Measurements from ENCODE around the gene DAGLB.
A peak's percentile ranks its signal among the peaks of the same experiment; 100 is the strongest.
"Not testable (repeated sequence)": the region's sequence is repeated elsewhere in the genome, so short reads cannot be mapped to it uniquely, and the experiment has no call there.

The DAGLB gene

DNA sequence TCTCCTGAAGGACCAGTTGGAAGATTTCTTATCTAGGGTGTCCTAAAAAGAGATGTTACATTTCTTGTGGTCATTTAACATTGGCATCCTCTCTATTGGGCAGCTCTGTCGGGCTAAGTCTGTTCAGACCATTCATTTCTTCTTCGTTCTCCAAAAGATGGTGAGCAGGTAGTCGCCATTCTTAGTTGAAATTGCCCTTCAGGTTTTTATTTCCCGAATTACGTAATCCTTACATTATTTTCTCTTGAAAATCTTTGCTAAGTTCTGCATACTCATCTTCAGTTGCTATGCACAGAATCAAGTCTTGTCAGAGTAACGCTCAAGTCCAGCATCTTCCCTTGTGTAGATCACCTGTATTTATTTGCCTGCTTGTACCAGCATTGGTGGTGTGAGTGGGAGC is 53.6 kb downstream of the DAGLB start:
- DNase-seq, result no peak

DNA sequence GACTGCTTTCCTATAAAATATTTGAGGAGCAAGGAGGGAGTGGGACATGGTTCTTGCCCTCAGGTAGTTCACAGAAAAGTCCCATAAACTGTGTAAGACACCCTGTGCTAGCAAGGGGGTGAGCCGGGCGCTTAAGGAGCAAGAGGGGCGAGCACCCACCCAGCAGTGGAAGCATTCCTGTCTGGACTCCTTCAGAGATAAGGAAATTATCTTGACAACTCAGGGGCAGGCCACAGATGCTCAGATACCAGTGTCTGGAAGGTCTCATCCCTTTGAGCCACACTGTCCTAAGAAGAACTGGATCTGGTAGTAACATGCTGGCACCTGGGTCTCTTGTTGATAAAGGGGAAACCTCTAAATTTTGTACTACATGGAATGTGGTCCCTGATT is 54.1 kb downstream of the DAGLB start:
- DNase-seq, result no peak

DNA sequence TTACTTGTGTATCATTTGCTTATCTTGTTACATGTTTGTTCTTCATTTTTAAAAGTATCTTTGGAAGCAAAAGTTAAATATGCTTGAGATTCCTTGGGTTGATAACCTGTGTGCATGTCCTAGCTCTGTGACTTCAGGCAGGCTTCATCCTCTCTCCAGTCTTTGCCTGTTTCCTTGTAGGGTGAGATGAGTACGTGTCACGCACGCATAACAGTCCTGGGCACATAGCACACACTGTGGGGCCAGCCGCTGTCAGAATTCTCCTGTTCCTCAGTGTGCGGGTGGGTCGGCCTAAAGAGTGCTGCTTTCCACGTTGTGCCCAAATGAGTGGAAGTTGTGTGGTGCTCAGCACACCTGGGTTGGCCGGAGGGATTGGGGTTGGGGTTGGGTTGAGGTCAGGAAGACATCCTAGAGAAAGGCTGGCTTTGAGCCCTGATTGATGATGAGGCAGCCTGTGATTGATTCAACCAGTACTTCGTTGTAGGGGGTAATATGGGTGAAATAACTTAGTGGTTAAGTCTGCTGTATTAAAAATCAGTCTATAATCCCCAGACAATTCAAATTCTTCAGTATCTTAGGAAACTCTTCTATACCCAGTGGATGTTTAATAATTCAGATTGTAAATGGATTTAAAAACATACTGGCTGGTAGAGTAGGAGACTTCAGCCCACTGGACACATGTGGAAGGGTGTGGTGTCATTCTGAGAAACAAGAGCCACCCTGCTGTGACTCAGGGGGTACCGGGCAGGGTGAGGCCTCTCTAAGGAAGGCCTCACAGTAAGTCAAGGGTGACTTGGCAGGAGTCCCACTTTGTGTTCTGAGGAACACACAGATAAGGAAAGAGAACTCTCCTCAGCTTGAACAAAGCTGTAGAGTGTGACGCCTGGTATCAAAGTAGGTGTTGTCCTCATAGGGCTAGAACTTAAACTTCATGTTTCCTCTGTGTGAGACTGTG is 54.8 kb downstream of the DAGLB start:
- DNase-seq, result peak; percentile 34 to 80

DNA sequence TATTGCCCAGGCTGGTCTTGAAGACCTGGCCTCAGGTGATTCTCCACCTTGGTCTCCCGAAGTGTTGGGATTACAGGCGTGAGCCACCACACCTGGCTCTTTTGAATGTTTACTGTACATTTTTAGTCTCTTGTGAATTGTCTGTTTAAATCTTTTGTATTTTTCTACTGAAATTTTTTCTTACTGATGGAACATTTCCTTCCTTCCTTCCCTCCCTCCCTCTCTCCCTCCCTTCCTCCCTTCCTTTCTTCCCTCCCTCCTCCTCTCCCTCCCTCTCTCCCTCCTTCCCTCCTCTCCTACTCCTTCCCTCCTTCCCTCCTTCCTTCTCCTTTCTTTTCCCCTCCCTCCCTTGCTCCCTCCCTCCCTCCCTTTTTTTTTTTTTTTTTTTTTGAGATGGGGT is 58.0 kb downstream of the DAGLB start:
- no peak for DNase-seq

DNA sequence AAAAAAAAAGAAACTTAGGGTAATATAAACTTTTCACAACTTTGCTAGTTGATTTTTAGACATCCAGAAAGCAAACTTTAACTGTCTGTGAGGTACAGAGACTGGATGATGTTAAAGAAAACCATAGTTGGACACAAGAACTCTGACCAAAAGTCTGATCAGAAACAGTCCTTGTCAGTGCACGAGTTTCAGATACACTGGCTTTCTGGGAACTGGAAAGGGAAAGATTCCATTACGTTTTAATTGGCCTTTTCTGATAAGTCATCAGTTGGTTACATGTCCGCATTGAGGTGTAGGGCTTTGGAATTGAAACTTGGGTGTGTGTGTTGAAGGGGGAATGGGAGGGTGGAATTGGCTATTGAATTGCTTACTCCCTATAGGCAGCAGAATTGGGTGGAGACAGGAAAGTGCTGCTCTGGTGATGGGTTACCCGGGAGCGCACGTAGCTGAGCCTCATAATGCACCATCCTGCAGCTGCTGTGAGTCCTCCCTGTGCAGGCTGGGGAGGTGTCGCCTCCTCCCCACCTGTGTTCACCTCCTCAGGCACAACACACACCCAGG is 59.9 kb downstream of the DAGLB start:
- no peak for DNase-seq

DNA sequence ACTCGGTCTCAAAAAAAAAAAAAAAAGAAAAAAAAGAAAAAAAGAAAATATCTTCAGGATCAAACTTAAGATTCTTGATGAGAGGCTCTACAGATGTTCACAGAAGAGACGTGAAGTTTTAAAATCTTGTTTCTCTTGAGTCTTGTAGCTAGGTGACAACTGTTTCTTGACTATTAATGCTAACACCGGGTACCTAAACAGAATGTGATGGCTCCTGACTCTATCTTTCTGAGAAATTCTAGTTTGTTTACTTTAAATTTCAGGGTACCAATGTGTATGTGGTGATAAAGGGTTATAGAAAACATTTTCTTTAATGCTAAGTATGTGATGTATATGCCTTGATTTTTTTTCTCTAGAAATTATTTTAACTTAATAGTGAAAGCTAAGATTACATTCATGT is 61.0 kb downstream of the DAGLB start:
- DNase-seq, result no peak

DNA sequence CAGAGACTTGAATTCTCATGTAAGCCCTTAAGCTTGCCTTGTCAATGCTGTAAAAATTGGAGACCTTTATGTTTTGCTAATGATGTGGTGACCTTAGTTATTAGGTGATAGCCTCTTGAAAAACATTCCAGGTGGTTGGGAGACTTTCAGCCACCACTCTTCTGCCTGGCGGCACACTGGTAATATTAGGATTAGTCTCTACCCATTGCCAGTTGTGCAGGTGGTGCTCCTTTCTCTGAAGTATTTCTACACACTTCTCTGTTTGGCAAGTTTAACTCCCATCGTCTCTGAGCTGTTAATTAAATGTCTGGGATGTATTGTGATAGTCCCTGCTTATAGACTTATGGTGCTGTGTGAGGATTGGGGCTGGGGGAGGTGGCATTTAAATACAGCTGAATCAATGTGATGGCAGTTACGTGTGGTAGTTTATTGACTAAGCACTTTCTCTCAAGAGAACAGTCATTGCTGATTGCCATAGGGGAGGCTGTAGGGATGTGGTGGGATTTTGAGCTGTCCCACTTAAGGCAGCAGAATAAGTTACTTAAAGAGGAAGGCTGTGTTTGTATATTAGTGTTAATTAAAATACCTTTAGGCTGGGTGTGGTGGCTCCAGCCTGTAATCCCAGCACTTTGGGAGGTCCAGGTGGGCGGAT is 61.7 kb downstream of the DAGLB start:
- no peak for DNase-seq

DNA sequence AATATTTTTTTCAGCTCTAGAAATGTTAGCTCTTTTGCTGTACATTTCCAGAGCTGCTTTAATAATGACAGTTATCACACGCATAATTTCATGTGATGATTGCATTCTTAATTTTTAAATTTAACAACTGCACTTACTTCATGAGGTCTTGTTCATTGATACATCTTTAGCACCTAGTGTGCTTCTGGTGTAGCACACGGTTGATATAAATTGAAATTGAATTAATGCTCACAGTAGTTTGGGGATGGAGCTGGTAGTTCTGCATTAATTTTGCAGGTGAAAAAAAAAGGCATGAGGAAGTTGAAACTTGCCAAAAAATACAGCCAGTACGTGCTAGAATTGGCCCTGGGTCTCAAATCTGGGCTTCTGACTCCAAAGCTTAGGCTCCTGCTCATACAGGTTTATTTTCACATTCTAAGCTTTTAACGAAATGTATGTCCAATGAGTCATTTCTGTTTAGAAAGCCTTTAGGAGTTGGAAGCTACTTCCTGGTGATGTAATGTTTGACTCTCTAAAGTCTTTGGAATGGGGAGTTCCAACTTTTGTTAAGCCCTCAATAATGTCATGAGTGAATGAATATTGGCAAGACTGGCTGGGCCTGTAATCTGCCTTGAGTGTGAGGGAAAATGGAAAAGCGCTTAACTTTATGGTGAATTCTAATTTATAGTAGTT is 62.5 kb downstream of the DAGLB start:
- no peak for DNase-seq

DNA sequence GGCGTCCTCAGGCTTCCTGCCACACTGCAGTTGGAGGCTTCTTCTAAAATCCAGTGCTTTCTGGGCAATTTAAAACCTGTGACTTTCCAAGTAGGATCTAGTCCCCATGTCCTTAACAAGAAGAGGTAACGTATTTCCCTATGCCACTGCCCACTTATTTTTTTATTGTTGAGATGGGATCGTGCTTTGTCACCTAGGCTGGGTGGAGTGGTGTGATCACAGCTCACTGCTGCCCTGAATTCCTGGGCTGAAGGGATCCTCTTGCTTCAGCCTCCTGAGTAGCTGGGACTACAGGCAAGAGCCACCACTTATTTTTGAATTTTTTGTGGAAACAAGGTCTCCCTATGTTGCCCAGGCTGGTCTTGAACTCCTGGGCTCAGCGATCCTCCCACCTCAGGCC is 63.4 kb downstream of the DAGLB start:
- no peak for DNase-seq

DNA sequence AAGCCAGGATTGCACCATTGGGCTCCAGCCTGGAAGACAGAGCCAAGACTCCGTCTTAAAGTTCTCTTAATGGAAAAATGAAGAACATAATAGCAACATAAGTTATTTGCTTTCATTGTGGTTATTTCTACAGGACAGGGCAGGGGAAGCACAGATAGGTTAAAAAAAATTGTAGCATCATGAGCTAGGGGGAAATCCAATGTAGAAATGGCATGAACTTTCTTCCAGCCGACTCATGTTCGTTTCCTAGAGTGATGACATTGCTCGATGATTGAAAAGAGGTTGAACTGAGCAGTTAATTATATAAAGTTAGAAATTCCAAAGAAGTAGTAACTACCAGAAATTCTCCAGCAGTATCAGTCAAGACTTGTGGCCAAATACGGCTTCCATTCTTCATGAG is 64.9 kb downstream of the DAGLB start:
- DNase-seq, result no peak

DNA sequence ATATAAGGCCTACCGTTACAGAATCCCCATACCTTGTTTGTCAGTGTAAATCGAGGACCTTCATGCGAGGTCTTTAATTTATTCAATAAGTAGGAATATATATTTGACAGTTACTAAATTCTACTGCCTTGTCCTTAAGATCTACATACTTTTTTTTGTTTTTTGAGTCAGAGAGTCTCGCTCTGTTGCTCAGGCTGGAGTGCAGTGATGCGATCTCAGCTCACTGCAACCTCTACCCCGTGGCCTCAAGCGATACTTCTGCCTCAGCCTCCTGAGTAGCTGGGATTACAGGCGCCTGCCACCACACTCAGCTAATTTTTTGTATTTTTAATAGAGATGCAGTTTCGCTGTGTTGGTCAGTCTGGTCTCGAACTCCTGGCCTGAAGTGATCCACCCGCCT is 65.9 kb downstream of the DAGLB start:
- not testable (repeated sequence) for DNase-seq

DNA sequence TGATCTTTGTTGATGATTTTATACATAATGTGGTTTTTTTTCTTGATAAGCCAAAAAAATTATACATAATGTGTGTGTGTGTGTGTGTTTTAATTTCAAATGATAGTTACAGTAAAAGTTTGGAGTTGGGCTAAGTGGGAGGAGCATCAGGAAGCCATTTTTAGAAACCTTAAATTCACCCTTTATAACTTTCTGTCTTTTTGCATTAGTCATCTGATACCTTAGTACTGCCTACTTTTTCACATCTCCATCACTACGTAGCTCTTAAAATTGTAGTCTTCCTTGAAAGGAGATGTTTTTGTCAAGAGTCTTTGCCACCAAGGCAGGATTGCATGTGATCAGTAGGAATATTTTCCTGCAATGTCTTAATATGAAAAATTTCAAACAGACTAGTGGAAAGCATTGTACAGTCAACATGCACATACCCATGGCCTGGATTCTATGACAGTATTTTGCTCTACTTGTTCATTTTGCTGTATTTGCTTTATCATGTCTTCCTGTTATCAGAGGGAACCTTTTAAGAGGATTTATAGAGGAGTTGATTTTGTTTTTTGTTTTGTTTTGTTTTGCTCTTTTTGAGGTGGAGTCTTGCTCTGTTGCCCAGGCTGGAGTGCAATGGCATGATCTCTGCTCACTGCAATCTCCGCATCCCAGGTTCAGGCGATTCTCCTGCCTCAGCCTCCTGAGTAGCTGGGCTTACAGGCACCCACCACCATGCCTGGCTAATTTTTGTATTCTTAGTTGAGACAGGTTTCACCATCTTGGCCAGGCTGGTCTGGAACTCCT is 67.3 kb downstream of the DAGLB start:
- DNase-seq, result no peak

DNA sequence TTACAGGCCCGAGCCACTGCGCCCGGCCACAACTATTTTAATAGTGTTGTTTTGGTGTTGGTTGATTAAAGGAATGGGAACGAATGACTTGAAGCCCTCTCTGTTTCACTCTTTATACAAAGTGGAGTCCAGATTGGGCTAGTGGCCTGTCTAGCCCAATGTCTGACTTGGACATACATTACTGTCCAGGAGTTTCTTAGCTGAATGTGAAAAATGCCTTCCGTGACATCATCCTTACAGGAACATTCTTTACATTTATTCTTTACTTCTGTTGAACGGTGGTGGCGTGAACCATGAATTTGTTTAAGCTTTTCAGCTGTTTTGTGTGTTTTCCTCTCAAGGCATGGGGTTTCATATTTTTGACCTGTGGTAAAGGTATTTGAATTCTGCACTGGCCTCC is 67.9 kb downstream of the DAGLB start:
- no peak for DNase-seq

DNA sequence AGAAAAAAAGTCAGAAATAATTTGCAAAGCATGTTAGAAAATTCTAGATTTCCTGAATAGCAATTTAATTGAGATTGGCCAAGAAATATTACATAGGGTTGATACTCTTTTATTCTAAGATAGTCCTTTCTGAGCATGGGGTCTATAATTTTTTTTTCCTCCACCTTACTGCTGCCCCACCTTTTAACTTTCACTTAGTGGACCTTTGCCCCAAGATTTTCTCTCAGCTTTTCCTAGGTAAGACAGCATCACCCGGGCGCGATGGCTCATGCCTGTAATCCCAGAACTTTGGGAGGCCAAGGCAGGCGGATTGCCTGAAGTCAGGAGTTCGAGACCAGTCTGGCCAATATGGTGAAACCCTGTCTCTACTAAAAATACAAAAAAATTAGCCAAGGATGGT is 69.2 kb downstream of the DAGLB start:
- DNase-seq, result not testable (repeated sequence)

DNA sequence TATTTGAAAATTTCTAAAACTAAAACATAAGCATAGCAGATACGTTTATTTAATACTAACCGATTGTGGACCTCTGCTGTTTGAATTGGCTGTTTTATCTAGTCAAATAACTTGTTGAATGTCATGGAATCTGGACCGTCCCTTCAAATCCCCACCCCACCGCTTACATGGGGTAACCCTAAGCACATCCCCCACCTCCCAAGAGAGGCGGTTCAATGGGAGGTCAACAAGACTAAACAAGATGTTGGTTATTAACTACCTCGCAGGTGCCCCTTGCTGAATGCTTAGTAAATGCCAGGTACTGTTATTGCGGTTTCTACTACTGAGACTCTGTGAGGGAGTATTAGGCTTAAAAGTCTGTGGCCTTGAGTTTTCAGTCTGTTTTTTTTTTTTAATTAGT is 70.9 kb downstream of the DAGLB start:
- DNase-seq, result no peak

DNA sequence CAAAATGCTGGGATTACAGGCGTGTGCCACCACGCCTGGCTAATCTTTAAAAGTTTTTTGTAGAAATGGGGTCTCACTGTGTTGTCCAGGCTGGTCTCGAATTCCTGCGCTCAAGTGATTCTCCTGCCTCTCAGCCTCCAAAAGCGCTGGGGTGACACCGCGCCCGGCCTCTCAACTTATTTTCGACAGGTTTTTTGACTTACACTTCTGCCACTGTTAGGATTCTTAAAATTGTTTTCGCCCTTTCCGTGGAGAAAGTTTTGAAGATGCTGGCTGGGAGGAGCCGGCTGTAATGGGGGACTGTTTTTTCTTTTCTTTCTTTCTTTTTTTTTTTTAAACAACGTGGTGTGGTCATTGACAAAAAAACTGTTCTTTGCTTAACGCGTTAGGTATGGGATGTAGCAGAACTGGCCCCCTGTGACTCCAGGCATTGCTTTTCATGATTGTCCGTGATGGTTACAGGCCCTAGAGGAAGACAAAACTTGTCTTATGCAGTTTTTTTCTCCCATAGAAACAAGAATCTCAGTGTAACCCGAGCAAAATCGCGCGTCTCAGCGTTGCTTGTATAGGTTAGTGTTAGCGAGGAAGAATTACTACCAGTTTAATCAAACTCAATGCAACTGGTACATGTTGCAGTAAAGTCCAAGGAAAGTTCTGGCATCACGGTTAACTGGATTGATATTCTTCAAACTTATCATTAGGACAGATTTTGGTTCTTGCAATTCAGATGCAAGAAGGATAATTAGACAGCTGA is 72.2 kb downstream of the DAGLB start:
- DNase-seq, result peak in 1 of 2 donors; percentile 33

DNA sequence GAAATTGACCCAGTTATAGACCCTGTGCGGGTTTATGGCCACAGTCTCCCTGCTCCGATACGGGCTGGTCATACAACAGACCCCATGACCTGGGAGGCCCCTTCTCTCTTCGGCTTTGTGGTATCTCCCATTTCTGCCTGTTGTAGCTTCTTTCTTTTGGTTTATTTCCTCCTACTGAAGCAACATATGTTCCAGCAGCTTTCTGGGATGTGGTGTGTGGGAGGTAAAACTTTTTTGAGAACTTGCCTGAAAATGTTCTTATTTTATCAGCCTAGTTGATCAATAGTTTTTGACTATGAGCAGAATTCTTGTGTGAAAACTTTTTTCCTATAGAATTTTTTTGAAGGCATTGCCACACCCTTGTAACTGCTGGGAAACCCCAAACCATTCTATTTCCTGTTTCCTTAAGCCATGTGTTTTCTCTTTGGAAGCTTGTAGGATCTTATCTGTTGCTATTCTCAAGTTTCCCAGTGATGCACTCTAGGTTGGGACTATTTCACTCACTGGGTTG is 80.0 kb downstream of the DAGLB start:
- DNase-seq, result no peak

DNA sequence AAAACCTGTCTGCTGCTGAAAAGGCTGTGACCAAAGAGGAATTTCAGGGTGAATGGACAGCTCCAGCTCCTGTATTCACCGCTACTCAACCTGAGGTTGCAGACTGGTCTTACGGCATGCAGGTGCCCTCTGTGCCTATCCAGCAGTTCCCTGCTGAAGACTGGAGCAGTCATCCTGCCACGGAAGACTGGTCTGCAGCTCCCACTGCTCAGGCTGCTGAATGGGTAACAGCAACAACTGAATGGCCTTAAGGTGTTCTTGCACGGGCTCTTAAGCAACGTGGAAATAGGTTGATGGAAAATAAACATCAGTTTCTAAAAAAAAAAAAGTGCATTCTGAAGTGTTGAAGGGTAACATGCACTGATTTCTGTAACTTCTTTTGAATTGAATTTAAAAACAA is 82.3 kb downstream of the DAGLB start:
- DNase-seq, result no peak

DNA sequence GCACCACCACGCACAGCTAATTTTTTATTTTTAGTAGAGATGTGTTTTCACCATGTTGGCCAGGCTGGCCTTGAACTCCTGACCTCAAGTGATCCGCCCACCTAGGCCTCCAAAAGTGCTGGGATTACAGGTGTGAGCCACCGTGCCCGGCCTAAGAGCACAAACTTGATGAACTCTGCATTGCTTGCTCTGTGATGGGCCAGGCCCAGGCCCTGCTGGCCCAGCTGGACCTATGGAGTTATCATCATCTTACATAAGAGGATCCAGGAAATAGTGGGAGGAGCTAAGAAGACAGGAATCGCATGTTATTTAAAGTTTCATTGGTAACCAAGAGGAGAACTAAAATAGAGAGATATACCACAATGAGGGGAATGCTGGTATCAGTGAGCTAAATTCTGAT is 86.9 kb downstream of the DAGLB start:
- no peak for DNase-seq

DNA sequence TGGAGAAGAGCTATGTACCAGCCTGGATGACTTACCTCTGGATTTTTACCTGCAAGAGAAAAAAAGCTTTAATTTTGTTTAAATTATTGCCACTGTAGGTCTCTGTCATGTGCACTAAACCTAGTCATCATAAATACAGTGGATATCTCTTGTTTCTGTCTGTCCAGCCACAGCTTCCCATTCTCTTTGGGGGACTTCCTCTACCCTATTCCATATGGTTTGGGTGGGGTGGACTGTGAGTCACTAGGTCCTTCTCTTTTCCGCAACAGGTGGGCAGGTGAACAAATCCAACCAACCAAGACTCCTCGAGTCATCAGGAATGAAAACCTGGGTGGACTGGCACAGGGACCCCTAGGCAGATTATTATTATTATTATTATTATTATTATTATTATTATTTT is 88.0 kb downstream of the DAGLB start:
- no peak for DNase-seq
